Endothelial cell (in vitro differentiated cells): Measurements from ENCODE around the gene MGST1. TPM values are rescaled to one million over a fixed set of nuclear protein-coding genes. Genes with fewer than 3 reads are reported as not detected.

Experiments
- DNase-seq: peaks from one replicate; pipeline ENCODE4 v3.0.0; 2021; ENCODE audit warnings: low spot score
- H3K27ac Mint-ChIP-seq: one replicate; pipeline ENCODE4 v1.8.0; 2021; ENCODE audit warnings: mixed read lengths, inconsistent platforms; ENCODE audit not compliant: unreplicated experiment
- H3K27me3 Mint-ChIP-seq: one replicate; pipeline ENCODE4 v1.8.0; 2021; ENCODE audit warnings: mild to moderate bottlenecking, moderate library complexity, mixed read lengths, inconsistent platforms; ENCODE audit not compliant: unreplicated experiment
- H3K36me3 Mint-ChIP-seq: one replicate; pipeline ENCODE4 v1.8.0; 2021; ENCODE audit warnings: mild to moderate bottlenecking, low read depth, mixed read lengths, inconsistent platforms; ENCODE audit not compliant: unreplicated experiment
- H3K4me1 Mint-ChIP-seq: one replicate; pipeline ENCODE4 v1.8.0; 2021; ENCODE audit warnings: mild to moderate bottlenecking, mixed read lengths, inconsistent platforms; ENCODE audit not compliant: unreplicated experiment
- H3K4me3 Mint-ChIP-seq: one replicate; pipeline ENCODE4 v1.8.0; 2021; ENCODE audit warnings: mild to moderate bottlenecking, mixed read lengths, inconsistent platforms; ENCODE audit not compliant: unreplicated experiment
- H3K9me3 Mint-ChIP-seq: one replicate; pipeline ENCODE4 v1.8.0; 2021; ENCODE audit warnings: mixed read lengths, inconsistent platforms; ENCODE audit not compliant: unreplicated experiment
- CTCF ChIP-seq: fragments of 200-600 bp; sonication (generic); IDR thresholded peaks from one replicate; pipeline ENCODE4 v1.5.0; 2021; ENCODE audit warnings: antibody characterized with exemption; ENCODE audit not compliant: unreplicated experiment
- total RNA-seq: library from RNA; stranded (reverse); fragmentation: NEBNext Ultra II Directional; extraction: Animal tissue kit (Norgen Biotek cat#: 25700); gene quantifications from one replicate; pipeline ENCODE4 v1.2.1, GENCODE V29; 2021; ENCODE audit not compliant: unreplicated experiment

Gene MGST1
- total RNA-seq, 1 donor from 2014 or later, result 55.9 TPM

- no peaks in the 10 kb centered on the region for H3K9me3 Mint-ChIP-seq
- DNase-seq, result no peak
These were observed 1.1 kb downstream of the MGST1 start for GRCh38 chr12:16348435-16349130.

GRCh38 chr12:16349131-16349460, 1.7 kb downstream of the MGST1 start:
- Mint-ChIP-seq H3K27ac (no peak overlapping the region), H3K9me3 (no peaks in the 10 kb centered on the region)

More at GRCh38 chr12:16348435-16349130, 1.1 kb downstream of the MGST1 start:
- H3K27ac Mint-ChIP-seq, result no peak overlapping the region
- H3K36me3 Mint-ChIP-seq, result no peaks in the 10 kb centered on the region
- peaks cover 24% of the 10 kb centered on the region for H3K4me1 Mint-ChIP-seq
- H3K4me3 Mint-ChIP-seq, result peak overlapping the region; percentile 93
- TF ChIP-seq CTCF, result no peak
- peaks cover 2% of the 10 kb centered on the region for H3K27me3 Mint-ChIP-seq

GRCh38 chr12:16350682-16351081, 3.2 kb downstream of the MGST1 start:
- no peak for DNase-seq
- H3K4me3 Mint-ChIP-seq, result no peak overlapping the region
- H3K4me1 Mint-ChIP-seq, result peaks cover 24% of the 10 kb centered on the region
- H3K9me3 Mint-ChIP-seq, result no peaks in the 10 kb centered on the region
- no peak for TF ChIP-seq CTCF
- H3K27ac Mint-ChIP-seq, result no peak overlapping the region
- H3K27me3 Mint-ChIP-seq, result peaks cover 2% of the 10 kb centered on the region
- H3K36me3 Mint-ChIP-seq, result no peaks in the 10 kb centered on the region

More at GRCh38 chr12:16349131-16349460, 1.7 kb downstream of the MGST1 start:
- Mint-ChIP-seq H3K27me3 (peaks cover 2% of the 10 kb centered on the region), H3K36me3 (no peaks in the 10 kb centered on the region), H3K4me3 (peak overlapping the region; percentile 93), H3K4me1 (peaks cover 24% of the 10 kb centered on the region)
- DNase-seq, result no peak
- TF ChIP-seq CTCF, result no peak

- H3K27ac Mint-ChIP-seq, result no peak overlapping the region
- H3K4me1 Mint-ChIP-seq, result peaks cover 18% of the 10 kb centered on the region
- no peaks in the 10 kb centered on the region for H3K9me3 Mint-ChIP-seq
- DNase-seq, result no peak
- TF ChIP-seq CTCF, result no peak
- H3K4me3 Mint-ChIP-seq, result no peak overlapping the region
- peaks cover 2% of the 10 kb centered on the region for H3K27me3 Mint-ChIP-seq
- H3K36me3 Mint-ChIP-seq, result no peaks in the 10 kb centered on the region
These were observed 5.0 kb downstream of the MGST1 start for GRCh38 chr12:16352481-16352880.

- Mint-ChIP-seq H3K4me1 (no peaks in the 10 kb centered on the region), H3K9me3 (no peaks in the 10 kb centered on the region), H3K4me3 (no peak overlapping the region), H3K27ac (no peak overlapping the region), H3K36me3 (peaks cover 6% of the 10 kb centered on the region), H3K27me3 (no peaks in the 10 kb centered on the region)
- no peak for TF ChIP-seq CTCF
- no peak for DNase-seq
These were observed 11.4 kb downstream of the MGST1 start for GRCh38 chr12:16358878-16359277.
